ENCODE measurements around the gene GMDS. TPM values are rescaled to one million over a fixed set of nuclear protein-coding genes. Genes with fewer than 3 reads are reported as not detected.

The GMDS gene
- total RNA-seq, 6 experiments from 2014 or later, result 13.2 to 18.0 (median 14.7) TPM

DNA sequence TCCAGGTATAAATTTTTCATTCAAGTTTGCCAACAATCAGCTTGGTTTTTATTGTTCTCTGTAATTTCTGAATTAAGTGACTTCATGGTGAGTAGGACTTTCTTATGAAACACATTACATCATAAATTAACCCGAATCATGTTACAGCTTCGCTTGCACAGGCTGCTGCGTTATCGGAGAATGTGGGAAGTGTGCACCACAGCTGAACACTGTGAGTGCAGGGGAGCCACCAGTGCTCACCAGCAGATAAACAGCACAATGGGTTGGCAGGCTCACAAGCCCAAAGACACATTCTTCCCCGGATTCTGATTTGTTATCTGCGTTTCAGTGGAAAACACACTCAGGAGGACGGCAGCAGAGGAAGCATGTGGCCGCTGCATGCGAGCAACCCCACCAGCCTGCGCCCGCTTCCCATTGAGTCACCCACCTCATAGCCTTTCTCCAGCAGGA lies 121.1 kb downstream of the GMDS start:
- no peak for TF ChIP-seq CTCF (IDR thresholded peaks at IDR 0.05)
- no peak overlapping the region for H3K4me3 Mint-ChIP-seq
- H3K36me3 Mint-ChIP-seq (ENCODE audit: low read depth), result no peaks in the 10 kb centered on the region
- H3K27ac Mint-ChIP-seq, result no peak overlapping the region
- no peaks in the 10 kb centered on the region for H3K9me3 Mint-ChIP-seq
- no peaks in the 10 kb centered on the region for H3K4me1 Mint-ChIP-seq (ENCODE audit: low read depth)
- no peaks in the 10 kb centered on the region for H3K27me3 Mint-ChIP-seq (ENCODE audit: insufficient read depth)
- DNase-seq, result no peak

- no peaks in the 10 kb centered on the region for H3K27me3 Mint-ChIP-seq (ENCODE audit: insufficient read depth)
- H3K4me3 Mint-ChIP-seq, result no peak overlapping the region
- peaks cover 6% of the 10 kb centered on the region for H3K4me1 Mint-ChIP-seq (ENCODE audit: low read depth)
- no peak overlapping the region for H3K27ac Mint-ChIP-seq
- no peaks in the 10 kb centered on the region for H3K36me3 Mint-ChIP-seq (ENCODE audit: low read depth)
- no peak for DNase-seq
- H3K9me3 Mint-ChIP-seq, result no peaks in the 10 kb centered on the region
- no peak for TF ChIP-seq CTCF (IDR thresholded peaks at IDR 0.05)
These were observed 124.5 kb downstream of the GMDS start for GRCh38 chr6:2120912-2121311.

- Mint-ChIP-seq H3K9me3 (no peaks in the 10 kb centered on the region), H3K4me1 (ENCODE audit: low read depth) (peaks cover 6% of the 10 kb centered on the region), H3K27me3 (ENCODE audit: insufficient read depth) (no peaks in the 10 kb centered on the region), H3K36me3 (ENCODE audit: low read depth) (no peaks in the 10 kb centered on the region), H3K27ac (no peak overlapping the region), H3K4me3 (no peak overlapping the region)
- no peak for TF ChIP-seq CTCF (IDR thresholded peaks at IDR 0.05)
- no peak for DNase-seq
These were observed 126.1 kb downstream of the GMDS start for GRCh38 chr6:2119275-2119674.

DNA sequence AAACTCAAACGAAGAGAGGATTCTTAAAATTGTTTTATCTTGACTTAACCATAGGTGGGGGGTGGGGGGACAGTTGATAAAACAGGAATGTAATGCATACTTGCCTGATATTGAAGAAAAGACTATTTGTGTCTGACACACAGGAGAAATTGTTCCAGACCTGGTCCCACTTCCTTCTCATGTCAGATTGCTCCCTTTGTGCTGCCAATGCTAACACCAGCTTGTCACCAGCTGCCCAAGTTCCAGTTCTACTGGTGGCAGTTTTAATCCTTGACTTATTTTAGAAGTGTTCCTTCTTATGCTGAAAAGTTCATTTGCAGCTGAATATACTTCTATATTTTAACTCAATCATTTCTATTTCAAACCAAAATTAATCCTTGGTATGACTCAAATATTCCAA lies 127.3 kb downstream of the GMDS start:
- TF ChIP-seq CTCF (IDR thresholded peaks at IDR 0.05), result no peak
- no peaks in the 10 kb centered on the region for H3K9me3 Mint-ChIP-seq

DNA sequence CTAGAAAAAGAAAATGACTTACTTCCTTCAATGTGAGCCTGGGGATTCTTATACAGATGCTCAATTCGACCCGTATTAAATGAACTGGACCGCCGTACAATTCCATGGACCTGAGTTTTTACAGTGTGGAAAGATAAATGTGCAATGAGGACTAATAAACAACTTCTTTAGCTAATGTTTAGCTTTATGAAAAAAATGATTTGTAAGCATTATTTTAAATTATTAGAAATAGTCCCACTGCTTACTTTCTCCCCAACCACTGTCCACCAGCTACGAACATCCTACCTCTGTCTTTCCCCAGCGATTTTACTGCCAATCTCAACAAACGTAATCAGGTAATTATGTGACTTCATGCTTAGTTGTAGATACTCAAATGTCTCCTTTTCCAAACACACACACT lies 128.0 kb downstream of the GMDS start:
- DNase-seq, result no peak
- H3K4me3 Mint-ChIP-seq, result no peak overlapping the region
- no peaks in the 10 kb centered on the region for H3K36me3 Mint-ChIP-seq (ENCODE audit: low read depth)
- no peak for TF ChIP-seq CTCF (IDR thresholded peaks at IDR 0.05)
- peaks cover 6% of the 10 kb centered on the region for H3K4me1 Mint-ChIP-seq (ENCODE audit: low read depth)
- H3K27me3 Mint-ChIP-seq (ENCODE audit: insufficient read depth), result no peaks in the 10 kb centered on the region; the same call in 1 of the 2 replicates
- no peaks in the 10 kb centered on the region for H3K9me3 Mint-ChIP-seq
- H3K27ac Mint-ChIP-seq, result no peak overlapping the region

More for the DNA sequence above, 127.3 kb downstream of the GMDS start:
- no peak overlapping the region for H3K4me3 Mint-ChIP-seq
- H3K27me3 Mint-ChIP-seq (ENCODE audit: insufficient read depth), result no peaks in the 10 kb centered on the region
- DNase-seq, result no peak
- H3K4me1 Mint-ChIP-seq (ENCODE audit: low read depth), result peaks cover 6% of the 10 kb centered on the region
- H3K36me3 Mint-ChIP-seq (ENCODE audit: low read depth), result no peaks in the 10 kb centered on the region
- no peak overlapping the region for H3K27ac Mint-ChIP-seq

- H3K9me3 Mint-ChIP-seq, result no peaks in the 10 kb centered on the region
- H3K4me1 Mint-ChIP-seq (ENCODE audit: low read depth), result peaks cover 7% of the 10 kb centered on the region
- H3K27ac Mint-ChIP-seq, result no peak overlapping the region
- no peaks in the 10 kb centered on the region for H3K36me3 Mint-ChIP-seq (ENCODE audit: low read depth)
- H3K4me3 Mint-ChIP-seq, result no peak overlapping the region
- TF ChIP-seq CTCF (IDR thresholded peaks at IDR 0.05), result no peak
- DNase-seq, result peak; percentile 9
- H3K27me3 Mint-ChIP-seq (ENCODE audit: insufficient read depth), result no peaks in the 10 kb centered on the region; the same call in 1 of the 2 replicates
These were observed 128.9 kb downstream of the GMDS start for GRCh38 chr6:2116496-2116895.
